Mucosa of rectum (tissue), 2 donors: ENCODE measurements around the gene FAM163A.

Experiments used
- H3K27ac ChIP-seq, 2 donors: one replicate each; pipeline ENCODE4 v1.7.0; 2013; ENCODE audit warnings: inconsistent platforms in 2 of 2, low read depth in 2 of 2, low read length in 2 of 2
- H3K27me3 ChIP-seq, 2 donors: one replicate each; pipeline ENCODE4 v1.7.0; 2013; ENCODE audit warnings: low read length in 2 of 2; ENCODE audit not compliant: control insufficient read depth in 2 of 2, insufficient read depth in 2 of 2
- H3K36me3 ChIP-seq, 2 donors: one replicate each; pipeline ENCODE4 v1.7.0; 2013; ENCODE audit warnings: low read length in 2 of 2; ENCODE audit not compliant: control insufficient read depth in 2 of 2, insufficient read depth in 2 of 2
- H3K4me1 ChIP-seq, 2 donors: one replicate each; pipeline ENCODE4 v1.7.0; 2013; ENCODE audit warnings: low read length in 2 of 2, mild to moderate bottlenecking in 1 of 2; ENCODE audit not compliant: control insufficient read depth in 2 of 2, insufficient read depth in 2 of 2
- H3K4me3 ChIP-seq, 2 donors: one replicate each; pipeline ENCODE4 v1.7.0; 2013; ENCODE audit warnings: low read length in 2 of 2
- H3K9ac ChIP-seq, 2 donors: one replicate each; pipeline ENCODE4 v1.7.0; 2013; ENCODE audit warnings: low read length in 2 of 2, low read depth in 1 of 2, mild to moderate bottlenecking in 1 of 2
- H3K9me3 ChIP-seq, 2 donors: one replicate each; pipeline ENCODE4 v1.7.0; 2013; ENCODE audit warnings: low read length in 2 of 2; ENCODE audit not compliant: control insufficient read depth in 2 of 2
- donor health status: healthy.
- donor health status: Normal muscosa, but diverticular disease.

The FAM163A gene

GRCh38 chr1:179748772-179749171 is 5.7 kb downstream of the FAM163A start:
- Histone ChIP-seq H3K9me3 (no peaks in the 10 kb centered on the region), H3K36me3 (no peaks in the 10 kb centered on the region), H3K4me1 (no peaks in the 10 kb centered on the region), H3K27me3 (peaks cover 17 to 22% of the 10 kb centered on the region in 2 donors), H3K27ac (no peak overlapping the region), H3K9ac (no peak overlapping the region), H3K4me3 (no peak overlapping the region)

DNA sequence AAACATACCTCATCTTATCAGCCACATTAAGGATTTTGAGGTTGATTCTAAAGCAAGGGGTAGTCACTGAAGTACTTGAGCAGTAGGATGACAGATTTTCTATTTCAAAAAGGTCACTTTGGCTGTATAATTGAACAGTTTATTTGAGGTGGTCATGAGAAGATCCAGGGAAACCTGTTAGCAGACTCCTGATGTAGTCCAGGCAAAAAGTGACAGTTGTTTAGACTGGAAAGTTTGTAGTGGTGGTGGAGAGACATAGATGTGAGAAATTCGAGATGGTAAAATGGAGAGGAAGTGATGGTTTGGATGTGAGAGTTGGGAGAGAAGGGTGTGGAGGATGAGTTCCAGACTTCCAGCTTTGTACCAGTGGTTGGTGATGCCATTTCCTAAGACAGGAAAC is 7.5 kb downstream of the FAM163A start:
- no peak overlapping the region for H3K27ac ChIP-seq
- H3K4me1 ChIP-seq = no peaks in the 10 kb centered on the region
- peaks cover 7 to 8% of the 10 kb centered on the region in 2 donors for H3K27me3 ChIP-seq
- H3K4me3 ChIP-seq = no peak overlapping the region
- no peak overlapping the region for H3K9ac ChIP-seq
- H3K36me3 ChIP-seq = no peaks in the 10 kb centered on the region
- H3K9me3 ChIP-seq = no peaks in the 10 kb centered on the region

DNA sequence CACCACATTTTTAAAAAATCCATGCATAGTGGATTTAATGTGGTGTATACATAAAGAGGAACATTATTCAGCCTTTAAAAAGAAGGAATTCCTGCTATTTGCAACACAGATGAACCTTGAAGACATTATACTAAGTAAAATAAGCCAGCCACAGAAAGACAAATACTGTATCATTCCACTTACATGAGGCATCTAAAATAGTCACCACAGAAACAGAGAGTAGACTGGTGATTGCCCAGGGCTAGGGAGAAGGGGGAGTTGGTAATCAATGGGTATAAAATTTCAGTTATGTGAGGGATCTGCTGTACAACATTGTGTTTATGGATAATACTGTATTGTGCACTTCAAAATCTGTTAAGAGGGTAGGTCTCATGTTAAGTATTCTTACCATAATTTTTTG is 10.0 kb downstream of the FAM163A start:
- Histone ChIP-seq H3K9ac (no peak overlapping the region), H3K9me3 (no peaks in the 10 kb centered on the region), H3K4me1 (no peaks in the 10 kb centered on the region), H3K36me3 (no peaks in the 10 kb centered on the region), H3K27ac (no peak overlapping the region), H3K4me3 (no peak overlapping the region), H3K27me3 (peaks cover 0 to 3% of the 10 kb centered on the region in 2 donors)

DNA sequence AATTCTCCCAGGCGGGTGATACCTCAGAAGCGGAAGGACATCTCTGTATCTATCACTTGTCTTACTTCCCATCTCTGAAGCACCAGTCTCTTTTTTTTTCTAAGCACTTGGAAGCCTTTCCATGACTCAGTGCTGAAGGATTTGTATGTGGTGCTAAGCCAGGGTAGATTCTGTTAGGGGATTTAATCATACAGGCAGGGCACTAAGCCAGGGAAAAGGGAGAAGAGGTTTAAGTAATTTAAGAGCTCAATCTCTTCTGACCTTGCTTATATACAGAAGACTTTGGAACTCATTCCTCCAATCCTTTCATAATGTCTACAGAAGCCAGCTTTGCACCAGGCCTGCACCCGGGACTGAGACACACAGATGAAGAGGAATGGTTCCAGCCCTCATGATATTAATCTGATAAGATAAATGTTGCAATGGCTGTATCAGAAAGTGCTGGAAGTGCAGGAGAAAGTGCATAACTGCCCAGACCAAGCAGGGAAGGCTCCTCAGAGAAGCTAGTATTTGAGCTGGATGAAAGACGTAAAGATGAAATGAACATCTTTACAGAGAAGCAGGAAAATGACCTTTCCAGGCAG is 11.0 kb downstream of the FAM163A start:
- H3K4me1 ChIP-seq = no peaks in the 10 kb centered on the region
- peaks cover 0 to 3% of the 10 kb centered on the region in 2 donors for H3K27me3 ChIP-seq
- H3K36me3 ChIP-seq = no peaks in the 10 kb centered on the region
- no peak overlapping the region for H3K9ac ChIP-seq
- H3K27ac ChIP-seq = no peak overlapping the region
- no peak overlapping the region for H3K4me3 ChIP-seq
- H3K9me3 ChIP-seq = no peaks in the 10 kb centered on the region

GRCh38 chr1:179757933-179758332 is 14.8 kb downstream of the FAM163A start:
- Histone ChIP-seq H3K4me3 (no peak overlapping the region), H3K9me3 (no peaks in the 10 kb centered on the region), H3K36me3 (no peaks in the 10 kb centered on the region), H3K9ac (no peak overlapping the region), H3K27me3 (no peaks in the 10 kb centered on the region), H3K27ac (no peak overlapping the region), H3K4me1 (no peaks in the 10 kb centered on the region)

- Histone ChIP-seq H3K4me3 (no peak overlapping the region), H3K9ac (no peak overlapping the region), H3K4me1 (no peaks in the 10 kb centered on the region), H3K9me3 (no peaks in the 10 kb centered on the region), H3K36me3 (no peaks in the 10 kb centered on the region), H3K27me3 (no peaks in the 10 kb centered on the region), H3K27ac (no peak overlapping the region)
Observed at GRCh38 chr1:179760521-179760920, 17.4 kb downstream of the FAM163A start.

DNA sequence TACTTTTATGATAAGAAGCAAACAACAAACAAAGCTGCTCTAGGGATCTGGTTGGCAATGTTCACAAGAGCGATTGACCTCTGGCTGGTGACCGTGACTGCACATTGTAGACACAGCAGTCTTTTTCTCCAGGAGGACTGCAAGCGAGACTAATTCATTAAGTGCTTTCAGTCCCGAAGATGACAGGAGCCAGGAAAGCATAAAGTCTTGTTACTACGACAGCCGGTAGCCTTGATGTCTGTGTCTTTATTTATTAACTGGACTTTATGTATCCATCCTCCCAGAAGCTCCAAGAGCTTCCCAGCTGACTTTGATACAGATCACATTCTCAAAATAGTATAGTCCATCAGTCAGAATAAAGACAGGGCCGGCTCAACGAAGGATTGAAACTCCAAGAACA is 18.2 kb downstream of the FAM163A start:
- no peak overlapping the region for H3K9ac ChIP-seq
- no peaks in the 10 kb centered on the region for H3K9me3 ChIP-seq
- H3K27ac ChIP-seq = no peak overlapping the region
- no peaks in the 10 kb centered on the region for H3K36me3 ChIP-seq
- no peaks in the 10 kb centered on the region for H3K4me1 ChIP-seq
- no peaks in the 10 kb centered on the region for H3K27me3 ChIP-seq
- H3K4me3 ChIP-seq = no peak overlapping the region

DNA sequence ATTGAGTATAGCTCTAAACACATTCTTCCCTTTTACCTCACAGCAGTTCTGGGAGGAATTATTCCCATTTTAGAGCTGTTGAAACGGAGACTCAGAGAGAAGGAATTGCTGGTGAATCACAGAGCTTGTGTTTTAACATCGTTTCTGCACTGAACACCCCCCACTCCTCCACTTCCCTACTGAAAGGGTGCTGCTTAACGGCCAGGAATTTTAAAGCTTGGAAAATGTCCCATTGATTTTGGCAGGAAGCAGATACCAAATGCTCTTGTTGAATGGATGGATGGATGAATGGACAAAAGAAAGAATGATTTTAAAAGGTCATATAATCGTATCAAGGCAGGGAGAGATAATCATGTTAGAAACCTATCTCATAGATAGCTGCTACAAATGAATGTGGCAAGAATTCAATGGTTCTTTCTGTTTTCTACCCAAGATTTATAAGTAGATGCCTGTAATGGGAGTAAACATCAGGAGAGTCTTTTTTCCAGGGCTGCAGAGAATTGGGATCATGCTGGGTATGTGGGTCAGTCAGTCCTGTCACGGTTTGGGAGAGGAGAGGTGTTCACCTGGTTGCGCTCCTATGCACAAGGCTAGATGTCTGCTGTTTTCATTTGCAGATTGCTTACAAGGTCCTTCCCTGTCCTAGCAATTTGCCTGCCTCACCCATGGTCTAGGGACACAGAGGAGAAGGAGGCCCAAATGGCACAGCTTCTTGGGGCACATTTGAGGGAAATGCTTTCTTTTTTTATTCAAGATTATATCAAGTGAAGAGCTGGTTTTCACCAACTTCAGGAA is 19.0 kb downstream of the FAM163A start:
- Histone ChIP-seq H3K4me3 (no peak overlapping the region), H3K9me3 (no peaks in the 10 kb centered on the region), H3K9ac (no peak overlapping the region), H3K36me3 (no peaks in the 10 kb centered on the region), H3K27me3 (no peaks in the 10 kb centered on the region), H3K27ac (no peak overlapping the region), H3K4me1 (no peaks in the 10 kb centered on the region)

GRCh38 chr1:179767177-179767581 is 24.1 kb downstream of the FAM163A start:
- Histone ChIP-seq H3K4me3 (no peak overlapping the region), H3K36me3 (no peaks in the 10 kb centered on the region), H3K9me3 (no peaks in the 10 kb centered on the region), H3K9ac (no peak overlapping the region), H3K27ac (no peak overlapping the region), H3K27me3 (no peaks in the 10 kb centered on the region), H3K4me1 (no peaks in the 10 kb centered on the region)

GRCh38 chr1:179767996-179768395 is 24.9 kb downstream of the FAM163A start:
- no peaks in the 10 kb centered on the region for H3K36me3 ChIP-seq
- H3K9ac ChIP-seq = no peak overlapping the region
- H3K4me3 ChIP-seq = no peak overlapping the region
- H3K4me1 ChIP-seq = no peaks in the 10 kb centered on the region
- H3K27ac ChIP-seq = no peak overlapping the region
- H3K9me3 ChIP-seq = no peaks in the 10 kb centered on the region
- H3K27me3 ChIP-seq = no peaks in the 10 kb centered on the region
